Measurements from ENCODE around the gene FOXP1. TPM values are rescaled to one million over a fixed set of nuclear protein-coding genes. Genes with fewer than 3 reads are reported as not detected.
A peak's percentile ranks its signal among the peaks of the same experiment; 100 is the strongest.

FOXP1 gene
- total and polyA plus RNA-seq, 3 donors from 2014 or later: 37.8 to 105 (median 75.9) TPM

DNA sequence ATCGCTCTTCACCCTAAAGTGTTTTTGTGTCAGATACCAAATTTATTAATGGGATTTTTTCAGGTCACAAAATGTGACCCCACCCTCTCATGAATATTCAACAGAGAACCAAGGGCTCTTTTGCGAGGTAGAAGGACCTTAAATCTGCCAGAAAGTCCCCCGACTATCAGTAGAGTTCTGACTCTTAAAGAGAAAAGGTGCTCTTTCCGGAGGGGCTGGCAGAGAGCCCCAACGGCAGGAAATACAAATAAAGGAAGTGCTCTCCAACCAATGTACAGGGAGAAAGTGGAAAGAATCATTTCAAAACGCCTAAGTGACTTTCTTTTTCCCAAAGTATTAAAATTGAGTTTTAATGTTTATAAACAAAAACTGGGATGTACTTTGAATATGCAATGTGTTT, 517.2 kb downstream of the FOXP1 start:
- intact Hi-C loops (cut with DNase I; ENCODE audit: low total_unique reads): no loop called here
- Histone ChIP-seq H3K27me3 (no peaks in the 10 kb centered on the region), H3K9me3 (no peaks in the 10 kb centered on the region), H3K4me3 (no peak overlapping the region), H3K27ac (no peak overlapping the region), H3K4me1 (peaks cover 7% of the 10 kb centered on the region), H3K36me3 (ENCODE audit: low read depth, missing control alignments) (no peaks in the 10 kb centered on the region)
- no peak for TF ChIP-seq POLR2A (IDR thresholded peaks at IDR 0.05)
- TF ChIP-seq, protein P1, sequence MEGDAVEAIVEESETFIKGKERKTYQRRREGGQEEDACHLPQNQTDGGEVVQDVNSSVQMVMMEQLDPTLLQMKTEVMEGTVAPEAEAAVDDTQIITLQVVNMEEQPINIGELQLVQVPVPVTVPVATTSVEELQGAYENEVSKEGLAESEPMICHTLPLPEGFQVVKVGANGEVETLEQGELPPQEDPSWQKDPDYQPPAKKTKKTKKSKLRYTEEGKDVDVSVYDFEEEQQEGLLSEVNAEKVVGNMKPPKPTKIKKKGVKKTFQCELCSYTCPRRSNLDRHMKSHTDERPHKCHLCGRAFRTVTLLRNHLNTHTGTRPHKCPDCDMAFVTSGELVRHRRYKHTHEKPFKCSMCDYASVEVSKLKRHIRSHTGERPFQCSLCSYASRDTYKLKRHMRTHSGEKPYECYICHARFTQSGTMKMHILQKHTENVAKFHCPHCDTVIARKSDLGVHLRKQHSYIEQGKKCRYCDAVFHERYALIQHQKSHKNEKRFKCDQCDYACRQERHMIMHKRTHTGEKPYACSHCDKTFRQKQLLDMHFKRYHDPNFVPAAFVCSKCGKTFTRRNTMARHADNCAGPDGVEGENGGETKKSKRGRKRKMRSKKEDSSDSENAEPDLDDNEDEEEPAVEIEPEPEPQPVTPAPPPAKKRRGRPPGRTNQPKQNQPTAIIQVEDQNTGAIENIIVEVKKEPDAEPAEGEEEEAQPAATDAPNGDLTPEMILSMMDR (IDR thresholded peaks at IDR 0.05): no peak
- WGBS, 2 donors: 45 to 64% methylated on average over 6 of the region's 6 CpGs
- no peak for DNase-seq

- Histone ChIP-seq H3K27ac (peak overlapping the region; percentile 77 to 86), H3K27me3 (no peaks in the 10 kb centered on the region), H3K9me3 (no peaks in the 10 kb centered on the region), H3K4me1 (peaks cover 7% of the 10 kb centered on the region), H3K4me3 (peak overlapping the region; percentile 69 to 74), H3K36me3 (ENCODE audit: low read depth, missing control alignments) (no peaks in the 10 kb centered on the region)
- 21 to 27% methylated on average over 4 of the region's 4 CpGs for WGBS, 2 donors
- TF ChIP-seq, protein P1 (IDR thresholded peaks at IDR 0.05): no peak
- TF ChIP-seq POLR2A (IDR thresholded peaks at IDR 0.05): no peak
- DNase-seq: no peak
- intact Hi-C loops (cut with DNase I; ENCODE audit: low total_unique reads): no loop called here
Observed at GRCh38 chr3:71065764-71066013, 517.8 kb downstream of the FOXP1 start.

DNA sequence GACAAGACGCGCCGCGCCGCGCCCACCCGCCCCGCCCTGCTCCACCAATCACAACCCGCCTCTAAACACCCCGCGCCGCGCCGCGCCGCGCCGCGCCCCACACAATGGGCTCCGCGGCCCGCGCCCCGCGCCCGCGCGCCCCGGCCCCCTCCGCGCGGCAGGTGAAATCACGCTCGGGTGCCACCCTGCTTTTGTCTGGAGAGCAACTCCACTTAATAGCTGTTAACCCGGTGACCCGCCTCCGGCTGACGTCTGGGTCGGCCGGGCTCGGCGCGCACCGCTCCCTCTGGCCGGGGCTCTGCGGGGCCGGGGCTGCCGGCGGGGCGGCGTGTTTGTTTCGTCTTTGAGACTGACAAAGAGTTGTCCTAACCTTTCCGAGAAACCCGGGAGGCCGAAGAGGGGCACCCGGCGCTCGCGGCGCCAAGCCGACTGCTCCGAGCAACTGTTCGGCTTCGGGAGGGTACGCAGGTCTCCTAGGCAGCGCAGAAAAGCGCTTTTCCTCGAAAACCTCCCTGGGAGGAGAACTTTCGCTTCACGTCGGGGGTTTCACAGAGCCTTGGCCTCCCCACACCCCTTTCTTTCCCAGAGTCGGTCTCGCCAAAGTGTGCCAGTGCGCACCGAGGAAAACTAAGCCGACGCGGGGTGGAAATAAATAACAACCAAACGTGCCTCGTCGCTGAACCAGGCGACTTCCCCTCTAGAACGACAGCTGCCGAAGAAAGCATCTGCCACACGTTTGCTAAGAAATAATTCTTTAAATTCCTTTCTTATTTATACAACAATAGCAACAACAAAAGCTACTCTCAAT, 518.4 kb downstream of the FOXP1 start:
- H3K27ac ChIP-seq: peak overlapping the region; percentile 77 to 86
- H3K9me3 ChIP-seq: no peaks in the 10 kb centered on the region
- WGBS, 2 donors: 0% methylated on average over 25 to 50 of the region's 85 CpGs
- intact Hi-C loops (cut with DNase I; ENCODE audit: low total_unique reads): no loop called here
- TF ChIP-seq, protein P1 (IDR thresholded peaks at IDR 0.05): no peak
- TF ChIP-seq POLR2A (IDR thresholded peaks at IDR 0.05): no peak
- H3K27me3 ChIP-seq: no peaks in the 10 kb centered on the region
- H3K4me3 ChIP-seq: peak overlapping the region; percentile 69 to 74
- DNase-seq: peak; percentile 65
- H3K4me1 ChIP-seq: peaks cover 7% of the 10 kb centered on the region
- no peaks in the 10 kb centered on the region for H3K36me3 ChIP-seq (ENCODE audit: low read depth, missing control alignments)

GRCh38 chr3:71064291-71064955, 519.1 kb downstream of the FOXP1 start:
- H3K9me3 ChIP-seq: no peaks in the 10 kb centered on the region
- peaks cover 7% of the 10 kb centered on the region for H3K4me1 ChIP-seq
- peak overlapping the region; percentile 69 to 70 for H3K4me3 ChIP-seq
- peak overlapping the region; percentile 28 to 86 for H3K27ac ChIP-seq
- H3K36me3 ChIP-seq (ENCODE audit: low read depth, missing control alignments): no peaks in the 10 kb centered on the region
- intact Hi-C loops (cut with DNase I; ENCODE audit: low total_unique reads): no loop called here
- no peak for DNase-seq
- no peak for TF ChIP-seq POLR2A (IDR thresholded peaks at IDR 0.05)
- TF ChIP-seq, protein P1 (IDR thresholded peaks at IDR 0.05): peak in 1 of 3 experiments; percentile 8
- 0 to 2% methylated on average over 13 to 45 of the region's 46 CpGs for WGBS, 2 donors
- H3K27me3 ChIP-seq: no peaks in the 10 kb centered on the region
